Ecto neural progenitor cell (in vitro differentiated cells): ENCODE measurements around the gene PRR5L.
"Not testable (repeated sequence)": the region's sequence is repeated elsewhere in the genome, so short reads cannot be mapped to it uniquely, and the experiment has no call there.

Source experiments
- DNase-seq: peaks from one replicate; pipeline ENCODE4 v3.0.0-alpha.2; 2018; ENCODE audit warnings: low spot score

PRR5L gene

GRCh38 chr11:36281850-36282249, 14.2 kb upstream of the PRR5L start:
- no peak for DNase-seq

GRCh38 chr11:36282926-36283325, 13.2 kb upstream of the PRR5L start:
- DNase-seq = peak; percentile 6

GRCh38 chr11:36288442-36289225, 7.5 kb upstream of the PRR5L start:
- DNase-seq = no peak

- DNase-seq = peak; percentile 98
Observed at GRCh38 chr11:36289226-36289852, 6.7 kb upstream of the PRR5L start, which contains the start of gene COMMD9. COMMD9 (minus strand) TSS chr11:36289424; CDS start chr11:36289412, 12 bp downstream.

GRCh38 chr11:36292311-36292722, 3.8 kb upstream of the PRR5L start:
- DNase-seq = no peak

GRCh38 chr11:36296884-36297543, 926 bp downstream of the PRR5L start:
- DNase-seq = no peak

GRCh38 chr11:36300650-36301049, 4.6 kb downstream of the PRR5L start:
- DNase-seq = no peak

GRCh38 chr11:36304351-36304750, 8.3 kb downstream of the PRR5L start:
- DNase-seq = no peak

GRCh38 chr11:36305047-36305446, 9.0 kb downstream of the PRR5L start:
- DNase-seq = no peak

GRCh38 chr11:36306888-36307287, 10.8 kb downstream of the PRR5L start:
- DNase-seq = no peak

GRCh38 chr11:36308577-36308976, 12.5 kb downstream of the PRR5L start:
- DNase-seq = no peak

GRCh38 chr11:36309779-36310178, 13.7 kb downstream of the PRR5L start:
- DNase-seq = no peak

- DNase-seq = no peak
Observed at GRCh38 chr11:36311926-36312595, 16.0 kb downstream of the PRR5L start.

GRCh38 chr11:36312611-36313472, 16.8 kb downstream of the PRR5L start:
- DNase-seq = no peak

GRCh38 chr11:36313750-36314433, 17.8 kb downstream of the PRR5L start:
- no peak for DNase-seq

GRCh38 chr11:36314434-36314767, 18.3 kb downstream of the PRR5L start:
- no peak for DNase-seq

- no peak for DNase-seq
Observed at GRCh38 chr11:36316049-36316448, 20.0 kb downstream of the PRR5L start.

GRCh38 chr11:36317992-36318391, 21.9 kb downstream of the PRR5L start:
- DNase-seq = no peak

GRCh38 chr11:36324956-36325355, 28.9 kb downstream of the PRR5L start:
- DNase-seq = not testable (repeated sequence)

GRCh38 chr11:36325403-36325802, 29.3 kb downstream of the PRR5L start:
- not testable (repeated sequence) for DNase-seq
